HepG2 (cell line): ENCODE results near the gene GRK5. TPM values are rescaled to one million over a fixed set of nuclear protein-coding genes. Genes with fewer than 3 reads are reported as not detected.
A peak's percentile ranks its signal among the peaks of the same experiment; 100 is the strongest.

Experiments
- KAT8 ChIP-seq: IDR thresholded peaks from 2 replicates; pipeline ENCODE4 v1.6.1; 2016; ENCODE audit warnings: missing genetic modification reagents, missing compliant biosample characterization
- KDM2A ChIP-seq: sonication (generic); formaldehyde crosslinking; IDR thresholded peaks from 2 replicates; pipeline ENCODE4 v1.4.0; 2020; ENCODE audit warnings: low read depth, missing genetic modification reagents, borderline replicate concordance
- KLF16 ChIP-seq, 2 experiments: sonication (generic) in 1 of 2; formaldehyde crosslinking in 1 of 2; IDR thresholded peaks; 2 replicates each; pipeline versions ENCODE4 v1.6.1 to v1.8.0; 2016 to 2023; ENCODE audit warnings: missing genetic modification reagents in 2 of 2, missing compliant biosample characterization in 1 of 2
- KMT2A ChIP-seq: sonication (generic); formaldehyde crosslinking; IDR thresholded peaks from 2 replicates; pipeline ENCODE4 v1.4.0; 2020; ENCODE audit warnings: missing genetic modification reagents
- MAFF ChIP-seq: IDR thresholded peaks from 2 replicates; pipeline ENCODE4 v1.6.1; 2011; ENCODE audit warnings: low read depth, low read length, improper control_type of control experiment
- PRMT3 ChIP-seq: sonication (generic); formaldehyde crosslinking; IDR thresholded peaks from 2 replicates; pipeline ENCODE4 v1.8.1; 2022; ENCODE audit warnings: low read depth, mild to moderate bottlenecking, moderate library complexity, missing genetic modification reagents, borderline replicate concordance
- SALL2 ChIP-seq: sonication (generic); formaldehyde crosslinking; IDR thresholded peaks from 2 replicates; pipeline ENCODE4 v1.8.1; 2023; ENCODE audit warnings: mild to moderate bottlenecking, missing genetic modification reagents, inconsistent platforms
- TGIF2 ChIP-seq: IDR thresholded peaks from 2 replicates; pipeline ENCODE4 v1.6.1; 2016; ENCODE audit warnings: control low read depth, missing compliant biosample characterization
- ZNF839 ChIP-seq: sonication (generic); formaldehyde crosslinking; IDR thresholded peaks from 2 replicates; pipeline ENCODE4 v1.4.0; 2020; ENCODE audit warnings: missing genetic modification reagents, mild to moderate bottlenecking, borderline replicate concordance
- polyA plus RNA-seq, 8 experiments: library from polyadenylated mRNA; depleted of rRNA in 3 of 8; stranded (reverse) in 7 of 8; unstranded in 1 of 8; fragments of >200 nt; fragmentation: Illumina TruSeq in 4 of 8; extraction: Trizol in 4 of 8; gene quantifications; 2 replicates each; pipeline versions ENCODE4 v1.2.1 to v1.2.3, GENCODE V29; 2011 to 2016; ENCODE audit warnings: low read depth in 4 of 8, missing spikeins in 1 of 8, mixed read lengths in 1 of 8; ENCODE audit not compliant: insufficient read depth in 1 of 8
- total RNA-seq, 5 experiments: library from RNA; depleted of rRNA; stranded (reverse); fragments of >200 nt; fragmentation: Illumina TruSeq; extraction: Trizol; gene quantifications; 2 replicates each; pipeline ENCODE4 v1.2.3, GENCODE V29; 2016; ENCODE audit warnings: low read depth in 1 of 5
- TF ChIP-seq, protein P1 (sequence below): IDR thresholded peaks from 2 replicates; pipeline ENCODE4 v1.6.1; 2016; ENCODE audit warnings: missing genetic modification reagents, missing compliant biosample characterization
- TF ChIP-seq, protein P2 (sequence below): sonication (generic); formaldehyde crosslinking; IDR thresholded peaks from 2 replicates; pipeline ENCODE4 v1.4.0; 2020; ENCODE audit warnings: mild to moderate bottlenecking, missing genetic modification reagents
- TF ChIP-seq, protein P3 (sequence below): sonication (generic); formaldehyde crosslinking; IDR thresholded peaks from 2 replicates; pipeline ENCODE4 v1.4.0; 2020; ENCODE audit warnings: missing genetic modification reagents, borderline replicate concordance
- TF ChIP-seq, protein P4 (sequence below): sonication (generic); formaldehyde crosslinking; IDR thresholded peaks from 2 replicates; pipeline ENCODE4 v1.4.0; 2020; ENCODE audit warnings: missing genetic modification reagents, mild to moderate bottlenecking, borderline replicate concordance
- TF ChIP-seq, protein P5 (sequence below): sonication (generic); formaldehyde crosslinking; IDR thresholded peaks from 2 replicates; pipeline ENCODE4 v1.5.1; 2020; ENCODE audit warnings: missing genetic modification reagents, mild to moderate bottlenecking, borderline replicate concordance
- TF ChIP-seq, protein P6 (sequence below): sonication (generic); formaldehyde crosslinking; IDR thresholded peaks from 2 replicates; pipeline ENCODE4 v1.4.0; 2020; ENCODE audit warnings: missing genetic modification reagents

Gene GRK5
- total and polyA plus RNA-seq, 2 of the 13 experiments (the other 11 are each of a cell fraction or from before 2014, with no cell fraction given): 10.4 to 12.6 TPM

DNA sequence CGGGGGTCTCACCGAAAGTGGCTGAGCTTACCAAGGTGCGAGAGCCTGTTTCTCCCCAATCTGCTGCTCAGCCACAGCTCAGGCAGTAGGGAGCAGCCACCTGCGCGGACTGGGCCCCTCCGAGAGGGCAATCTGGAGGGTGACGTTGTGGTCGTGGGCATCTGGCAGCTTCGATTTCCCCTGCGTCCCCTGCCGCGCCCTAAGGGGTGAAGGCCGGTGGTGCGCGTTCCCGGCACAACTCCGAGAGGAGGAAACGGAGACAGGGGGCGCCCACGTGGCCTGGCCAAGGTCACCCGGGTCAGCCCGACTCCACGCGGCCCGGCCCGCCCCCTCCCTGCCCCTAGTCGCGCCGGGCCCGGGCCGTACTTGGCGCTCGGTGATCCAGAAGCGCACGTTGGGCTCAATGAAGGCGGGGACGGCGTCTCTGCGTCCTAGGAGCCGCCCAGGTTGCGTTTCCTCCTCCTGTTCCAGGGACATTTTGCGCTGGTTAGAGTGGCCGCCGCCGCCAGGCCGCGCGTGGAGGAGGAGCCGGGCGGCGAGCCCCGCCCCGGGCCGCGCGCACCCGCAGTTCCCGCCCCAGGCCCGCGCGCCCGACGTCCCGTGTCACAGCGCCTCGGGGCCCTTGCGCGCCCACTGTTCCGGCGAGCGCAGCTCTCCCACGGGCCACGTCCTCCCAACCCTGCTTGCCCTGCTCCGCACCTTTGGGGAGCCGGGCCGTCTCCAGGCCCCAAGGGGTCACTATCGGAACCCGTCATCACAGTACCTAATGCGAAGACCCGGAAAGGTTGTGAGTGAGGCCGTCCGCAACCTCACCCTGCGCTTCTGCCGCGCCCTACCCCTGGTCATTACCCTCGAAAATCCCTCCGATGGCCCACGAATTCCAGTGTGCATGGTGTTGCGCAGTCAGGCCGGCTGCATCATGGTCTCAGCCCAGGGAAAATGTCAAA is 41.9 kb upstream of the GRK5 start, which contains the start of gene SFXN4 (continued):
- TF ChIP-seq, protein P1, sequence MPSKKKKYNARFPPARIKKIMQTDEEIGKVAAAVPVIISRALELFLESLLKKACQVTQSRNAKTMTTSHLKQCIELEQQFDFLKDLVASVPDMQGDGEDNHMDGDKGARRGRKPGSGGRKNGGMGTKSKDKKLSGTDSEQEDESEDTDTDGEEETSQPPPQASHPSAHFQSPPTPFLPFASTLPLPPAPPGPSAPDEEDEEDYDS (CRISPR knock-in tag): peak; percentile 25; the same call in 1 of the 2 replicates
- TF ChIP-seq, protein P2, sequence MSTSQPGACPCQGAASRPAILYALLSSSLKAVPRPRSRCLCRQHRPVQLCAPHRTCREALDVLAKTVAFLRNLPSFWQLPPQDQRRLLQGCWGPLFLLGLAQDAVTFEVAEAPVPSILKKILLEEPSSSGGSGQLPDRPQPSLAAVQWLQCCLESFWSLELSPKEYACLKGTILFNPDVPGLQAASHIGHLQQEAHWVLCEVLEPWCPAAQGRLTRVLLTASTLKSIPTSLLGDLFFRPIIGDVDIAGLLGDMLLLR (CRISPR knock-in tag): peak; percentile 89; the same call in 1 of the 2 replicates
- TF ChIP-seq PRMT3 (CRISPR knock-in tag) (peak; percentile 79; the same call in 1 of the 2 replicates), TGIF2 (CRISPR knock-in tag) (peak; percentile 63; the same call in 1 of the 2 replicates), MAFF (no peak), KDM2A (CRISPR knock-in tag) (peak; percentile 78), KMT2A (CRISPR knock-in tag) (peak; percentile 85), SALL2 (CRISPR knock-in tag) (peak; percentile 44; the same call in 1 of the 2 replicates), KAT8 (CRISPR knock-in tag) (peak; percentile 76; the same call in 1 of the 2 replicates), KLF16 (CRISPR knock-in tag; IDR thresholded peaks at IDR 0.05) (peak in 1 of 2 experiments; percentile 87; a peak in 2 of 4 replicates), ZNF839 (CRISPR knock-in tag) (peak; percentile 48; the same call in 1 of the 2 replicates)
- TF ChIP-seq, protein P3, sequence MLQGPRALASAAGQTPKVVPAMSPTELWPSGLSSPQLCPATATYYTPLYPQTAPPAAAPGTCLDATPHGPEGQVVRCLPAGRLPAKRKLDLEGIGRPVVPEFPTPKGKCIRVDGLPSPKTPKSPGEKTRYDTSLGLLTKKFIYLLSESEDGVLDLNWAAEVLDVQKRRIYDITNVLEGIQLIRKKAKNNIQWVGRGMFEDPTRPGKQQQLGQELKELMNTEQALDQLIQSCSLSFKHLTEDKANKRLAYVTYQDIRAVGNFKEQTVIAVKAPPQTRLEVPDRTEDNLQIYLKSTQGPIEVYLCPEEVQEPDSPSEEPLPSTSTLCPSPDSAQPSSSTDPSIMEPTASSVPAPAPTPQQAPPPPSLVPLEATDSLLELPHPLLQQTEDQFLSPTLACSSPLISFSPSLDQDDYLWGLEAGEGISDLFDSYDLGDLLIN (CRISPR knock-in tag): 0 out of 2 replicates have a peak, but pooled peaks have one; percentile 36
- TF ChIP-seq, protein P4, sequence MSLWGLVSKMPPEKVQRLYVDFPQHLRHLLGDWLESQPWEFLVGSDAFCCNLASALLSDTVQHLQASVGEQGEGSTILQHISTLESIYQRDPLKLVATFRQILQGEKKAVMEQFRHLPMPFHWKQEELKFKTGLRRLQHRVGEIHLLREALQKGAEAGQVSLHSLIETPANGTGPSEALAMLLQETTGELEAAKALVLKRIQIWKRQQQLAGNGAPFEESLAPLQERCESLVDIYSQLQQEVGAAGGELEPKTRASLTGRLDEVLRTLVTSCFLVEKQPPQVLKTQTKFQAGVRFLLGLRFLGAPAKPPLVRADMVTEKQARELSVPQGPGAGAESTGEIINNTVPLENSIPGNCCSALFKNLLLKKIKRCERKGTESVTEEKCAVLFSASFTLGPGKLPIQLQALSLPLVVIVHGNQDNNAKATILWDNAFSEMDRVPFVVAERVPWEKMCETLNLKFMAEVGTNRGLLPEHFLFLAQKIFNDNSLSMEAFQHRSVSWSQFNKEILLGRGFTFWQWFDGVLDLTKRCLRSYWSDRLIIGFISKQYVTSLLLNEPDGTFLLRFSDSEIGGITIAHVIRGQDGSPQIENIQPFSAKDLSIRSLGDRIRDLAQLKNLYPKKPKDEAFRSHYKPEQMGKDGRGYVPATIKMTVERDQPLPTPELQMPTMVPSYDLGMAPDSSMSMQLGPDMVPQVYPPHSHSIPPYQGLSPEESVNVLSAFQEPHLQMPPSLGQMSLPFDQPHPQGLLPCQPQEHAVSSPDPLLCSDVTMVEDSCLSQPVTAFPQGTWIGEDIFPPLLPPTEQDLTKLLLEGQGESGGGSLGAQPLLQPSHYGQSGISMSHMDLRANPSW: no peak
- TF ChIP-seq, protein P5, sequence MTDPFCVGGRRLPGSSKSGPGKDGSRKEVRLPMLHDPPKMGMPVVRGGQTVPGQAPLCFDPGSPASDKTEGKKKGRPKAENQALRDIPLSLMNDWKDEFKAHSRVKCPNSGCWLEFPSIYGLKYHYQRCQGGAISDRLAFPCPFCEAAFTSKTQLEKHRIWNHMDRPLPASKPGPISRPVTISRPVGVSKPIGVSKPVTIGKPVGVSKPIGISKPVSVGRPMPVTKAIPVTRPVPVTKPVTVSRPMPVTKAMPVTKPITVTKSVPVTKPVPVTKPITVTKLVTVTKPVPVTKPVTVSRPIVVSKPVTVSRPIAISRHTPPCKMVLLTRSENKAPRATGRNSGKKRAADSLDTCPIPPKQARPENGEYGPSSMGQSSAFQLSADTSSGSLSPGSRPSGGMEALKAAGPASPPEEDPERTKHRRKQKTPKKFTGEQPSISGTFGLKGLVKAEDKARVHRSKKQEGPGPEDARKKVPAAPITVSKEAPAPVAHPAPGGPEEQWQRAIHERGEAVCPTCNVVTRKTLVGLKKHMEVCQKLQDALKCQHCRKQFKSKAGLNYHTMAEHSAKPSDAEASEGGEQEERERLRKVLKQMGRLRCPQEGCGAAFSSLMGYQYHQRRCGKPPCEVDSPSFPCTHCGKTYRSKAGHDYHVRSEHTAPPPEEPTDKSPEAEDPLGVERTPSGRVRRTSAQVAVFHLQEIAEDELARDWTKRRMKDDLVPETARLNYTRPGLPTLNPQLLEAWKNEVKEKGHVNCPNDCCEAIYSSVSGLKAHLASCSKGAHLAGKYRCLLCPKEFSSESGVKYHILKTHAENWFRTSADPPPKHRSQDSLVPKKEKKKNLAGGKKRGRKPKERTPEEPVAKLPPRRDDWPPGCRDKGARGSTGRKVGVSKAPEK (CRISPR knock-in tag): peak; percentile 28; the same call in 1 of the 2 replicates
- TF ChIP-seq, protein P6, sequence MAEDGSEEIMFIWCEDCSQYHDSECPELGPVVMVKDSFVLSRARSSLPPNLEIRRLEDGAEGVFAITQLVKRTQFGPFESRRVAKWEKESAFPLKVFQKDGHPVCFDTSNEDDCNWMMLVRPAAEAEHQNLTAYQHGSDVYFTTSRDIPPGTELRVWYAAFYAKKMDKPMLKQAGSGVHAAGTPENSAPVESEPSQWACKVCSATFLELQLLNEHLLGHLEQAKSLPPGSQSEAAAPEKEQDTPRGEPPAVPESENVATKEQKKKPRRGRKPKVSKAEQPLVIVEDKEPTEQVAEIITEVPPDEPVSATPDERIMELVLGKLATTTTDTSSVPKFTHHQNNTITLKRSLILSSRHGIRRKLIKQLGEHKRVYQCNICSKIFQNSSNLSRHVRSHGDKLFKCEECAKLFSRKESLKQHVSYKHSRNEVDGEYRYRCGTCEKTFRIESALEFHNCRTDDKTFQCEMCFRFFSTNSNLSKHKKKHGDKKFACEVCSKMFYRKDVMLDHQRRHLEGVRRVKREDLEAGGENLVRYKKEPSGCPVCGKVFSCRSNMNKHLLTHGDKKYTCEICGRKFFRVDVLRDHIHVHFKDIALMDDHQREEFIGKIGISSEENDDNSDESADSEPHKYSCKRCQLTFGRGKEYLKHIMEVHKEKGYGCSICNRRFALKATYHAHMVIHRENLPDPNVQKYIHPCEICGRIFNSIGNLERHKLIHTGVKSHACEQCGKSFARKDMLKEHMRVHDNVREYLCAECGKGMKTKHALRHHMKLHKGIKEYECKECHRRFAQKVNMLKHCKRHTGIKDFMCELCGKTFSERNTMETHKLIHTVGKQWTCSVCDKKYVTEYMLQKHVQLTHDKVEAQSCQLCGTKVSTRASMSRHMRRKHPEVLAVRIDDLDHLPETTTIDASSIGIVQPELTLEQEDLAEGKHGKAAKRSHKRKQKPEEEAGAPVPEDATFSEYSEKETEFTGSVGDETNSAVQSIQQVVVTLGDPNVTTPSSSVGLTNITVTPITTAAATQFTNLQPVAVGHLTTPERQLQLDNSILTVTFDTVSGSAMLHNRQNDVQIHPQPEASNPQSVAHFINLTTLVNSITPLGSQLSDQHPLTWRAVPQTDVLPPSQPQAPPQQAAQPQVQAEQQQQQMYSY (CRISPR knock-in tag): no peak
